IMR-90 (cell line): ENCODE results near the gene VAV3.

ENCODE experiments used
- CEBPB ChIP-seq: IDR thresholded peaks from 2 replicates; pipeline ENCODE4 v1.6.1; 2012; ENCODE audit warnings: low read depth, low read length, improper control_type of control experiment
- CHD1 ChIP-seq: IDR thresholded peaks from 2 replicates; pipeline ENCODE4 v1.6.1; 2012; ENCODE audit warnings: low read depth, low read length, improper control_type of control experiment
- FOS ChIP-seq: fragments of 150-350 bp; IDR thresholded peaks from 2 replicates; pipeline ENCODE4 v1.6.1; 2016; ENCODE audit warnings: low read depth, low read length
- MAZ ChIP-seq: IDR thresholded peaks from 2 replicates; pipeline ENCODE4 v1.6.1; 2012; ENCODE audit warnings: low read depth, mild to moderate bottlenecking, low read length, improper control_type of control experiment, moderate library complexity, borderline replicate concordance
- MXI1 ChIP-seq: IDR thresholded peaks from 2 replicates; pipeline ENCODE4 v1.6.1; 2012; ENCODE audit warnings: low read depth, mild to moderate bottlenecking, low read length, moderate library complexity, borderline replicate concordance
- NFE2L2 ChIP-seq: fragments of 150-350 bp; IDR thresholded peaks from 2 replicates; pipeline ENCODE4 v1.6.1; 2016; ENCODE audit warnings: low read depth, mild to moderate bottlenecking, low read length
- POLR2A ChIP-seq: IDR thresholded peaks from 2 replicates; pipeline ENCODE4 v1.6.1; 2012; ENCODE audit warnings: mild to moderate bottlenecking, low read depth, low read length
- RAD21 ChIP-seq: IDR thresholded peaks from 2 replicates; pipeline ENCODE4 v1.6.1; 2012; ENCODE audit warnings: low read length, improper control_type of control experiment
- RCOR1 ChIP-seq: IDR thresholded peaks from 2 replicates; pipeline ENCODE4 v1.6.1; 2012; ENCODE audit warnings: mild to moderate bottlenecking, low read length, improper control_type of control experiment; ENCODE audit not compliant: insufficient replicate concordance
- RFX5 ChIP-seq: IDR thresholded peaks from 2 replicates; pipeline ENCODE4 v1.8.0; 2012; ENCODE audit warnings: low read depth, mild to moderate bottlenecking, low read length, moderate library complexity
- SMC3 ChIP-seq: fragments of 150-350 bp; IDR thresholded peaks from 2 replicates; pipeline ENCODE4 v1.6.1; 2016; ENCODE audit warnings: low read depth, mild to moderate bottlenecking, antibody characterized with exemption, low read length, moderate library complexity
- TF ChIP-seq, protein P1 (sequence below): conservative IDR thresholded peaks from 2 replicates; pipeline ENCODE4 v1.5.1; 2012; ENCODE audit warnings: mild to moderate bottlenecking, low read depth, low read length, improper control_type of control experiment
- TF ChIP-seq, protein P2 (sequence below): fragments of 150-350 bp; IDR thresholded peaks from 2 replicates; pipeline ENCODE4 v1.6.1; 2017; ENCODE audit warnings: mild to moderate bottlenecking, antibody characterized with exemption, low read length, low read depth
- TF ChIP-seq, protein P3 (sequence below): fragments of 150-350 bp; IDR thresholded peaks from 2 replicates; pipeline ENCODE4 v1.6.1; 2016; ENCODE audit warnings: low read depth, mild to moderate bottlenecking, low read length, moderate library complexity, borderline replicate concordance

DNA sequence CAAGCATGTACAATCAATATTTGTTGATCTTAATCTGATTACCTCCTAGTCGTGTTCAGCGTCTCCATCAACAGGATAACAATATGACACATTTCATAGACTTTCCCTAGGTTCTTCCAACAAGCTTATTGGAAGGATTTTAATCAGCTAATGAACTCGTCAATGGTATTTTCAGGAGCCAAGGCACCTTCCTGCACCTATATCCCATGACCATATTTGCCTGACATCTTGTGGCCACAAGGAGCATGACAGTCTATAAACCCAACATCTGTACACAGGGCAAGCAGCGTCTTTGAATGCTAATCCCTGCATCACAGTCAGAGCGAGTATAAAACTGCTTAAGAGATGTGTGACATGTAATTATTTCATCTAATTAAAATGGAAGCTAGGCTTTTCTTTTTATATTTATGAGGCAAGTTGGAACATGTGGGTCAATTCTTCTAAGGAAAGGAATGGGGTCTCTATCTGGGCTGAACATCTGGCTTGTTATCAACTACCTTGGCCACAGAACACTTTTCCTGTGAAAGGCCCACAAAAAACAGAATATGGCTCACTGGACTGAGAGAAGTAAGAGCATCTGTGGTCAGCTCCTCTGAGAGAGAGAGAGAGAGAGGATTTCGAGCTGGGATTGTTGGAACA, 435.4 kb downstream of the VAV3 start:
- TF ChIP-seq, protein P1, sequence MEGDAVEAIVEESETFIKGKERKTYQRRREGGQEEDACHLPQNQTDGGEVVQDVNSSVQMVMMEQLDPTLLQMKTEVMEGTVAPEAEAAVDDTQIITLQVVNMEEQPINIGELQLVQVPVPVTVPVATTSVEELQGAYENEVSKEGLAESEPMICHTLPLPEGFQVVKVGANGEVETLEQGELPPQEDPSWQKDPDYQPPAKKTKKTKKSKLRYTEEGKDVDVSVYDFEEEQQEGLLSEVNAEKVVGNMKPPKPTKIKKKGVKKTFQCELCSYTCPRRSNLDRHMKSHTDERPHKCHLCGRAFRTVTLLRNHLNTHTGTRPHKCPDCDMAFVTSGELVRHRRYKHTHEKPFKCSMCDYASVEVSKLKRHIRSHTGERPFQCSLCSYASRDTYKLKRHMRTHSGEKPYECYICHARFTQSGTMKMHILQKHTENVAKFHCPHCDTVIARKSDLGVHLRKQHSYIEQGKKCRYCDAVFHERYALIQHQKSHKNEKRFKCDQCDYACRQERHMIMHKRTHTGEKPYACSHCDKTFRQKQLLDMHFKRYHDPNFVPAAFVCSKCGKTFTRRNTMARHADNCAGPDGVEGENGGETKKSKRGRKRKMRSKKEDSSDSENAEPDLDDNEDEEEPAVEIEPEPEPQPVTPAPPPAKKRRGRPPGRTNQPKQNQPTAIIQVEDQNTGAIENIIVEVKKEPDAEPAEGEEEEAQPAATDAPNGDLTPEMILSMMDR, result peak; percentile 49
- TF ChIP-seq, protein P2, sequence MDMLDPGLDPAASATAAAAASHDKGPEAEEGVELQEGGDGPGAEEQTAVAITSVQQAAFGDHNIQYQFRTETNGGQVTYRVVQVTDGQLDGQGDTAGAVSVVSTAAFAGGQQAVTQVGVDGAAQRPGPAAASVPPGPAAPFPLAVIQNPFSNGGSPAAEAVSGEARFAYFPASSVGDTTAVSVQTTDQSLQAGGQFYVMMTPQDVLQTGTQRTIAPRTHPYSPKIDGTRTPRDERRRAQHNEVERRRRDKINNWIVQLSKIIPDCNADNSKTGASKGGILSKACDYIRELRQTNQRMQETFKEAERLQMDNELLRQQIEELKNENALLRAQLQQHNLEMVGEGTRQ, result no peak
- no peak for TF ChIP-seq NFE2L2
- TF ChIP-seq, protein P3, sequence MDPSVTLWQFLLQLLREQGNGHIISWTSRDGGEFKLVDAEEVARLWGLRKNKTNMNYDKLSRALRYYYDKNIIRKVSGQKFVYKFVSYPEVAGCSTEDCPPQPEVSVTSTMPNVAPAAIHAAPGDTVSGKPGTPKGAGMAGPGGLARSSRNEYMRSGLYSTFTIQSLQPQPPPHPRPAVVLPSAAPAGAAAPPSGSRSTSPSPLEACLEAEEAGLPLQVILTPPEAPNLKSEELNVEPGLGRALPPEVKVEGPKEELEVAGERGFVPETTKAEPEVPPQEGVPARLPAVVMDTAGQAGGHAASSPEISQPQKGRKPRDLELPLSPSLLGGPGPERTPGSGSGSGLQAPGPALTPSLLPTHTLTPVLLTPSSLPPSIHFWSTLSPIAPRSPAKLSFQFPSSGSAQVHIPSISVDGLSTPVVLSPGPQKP, result no peak
- TF ChIP-seq POLR2A, result no peak
- no peak for TF ChIP-seq MXI1
- TF ChIP-seq MAZ, result no peak
- TF ChIP-seq RCOR1, result no peak
- no peak for TF ChIP-seq CEBPB
- TF ChIP-seq RAD21, result peak; percentile 42
- 0 out of 2 replicates have a peak, but pooled peaks have one; percentile 17 for TF ChIP-seq SMC3
- TF ChIP-seq CHD1, result no peak
- TF ChIP-seq FOS, result no peak
- no peak for TF ChIP-seq RFX5
